Fibroblast of lung (primary cell): ENCODE data around the gene BIRC5. TPM values are rescaled to one million over a fixed set of nuclear protein-coding genes. Genes with fewer than 3 reads are reported as not detected.

Experiments
- DNase-seq, 2 donors: peaks; one replicate each; pipeline versions ENCODE4 v3.0.0 to v3.0.0-alpha.2; 2010; ENCODE audit warnings: low read depth in 2 of 2
- H2AFZ ChIP-seq: 2 replicates; pipeline ENCODE4 v1.5.1; 2012; ENCODE audit warnings: low read length, control low read depth, inconsistent platforms
- H3K27ac ChIP-seq: 2 replicates; pipeline ENCODE4 v1.5.1; 2011; ENCODE audit warnings: low read length, control low read depth; ENCODE audit not compliant: insufficient read depth
- H3K27me3 ChIP-seq: 2 replicates; pipeline ENCODE4 v1.5.1; 2011; ENCODE audit warnings: mild to moderate bottlenecking, low read length; ENCODE audit not compliant: control insufficient read depth, insufficient read depth
- H3K36me3 ChIP-seq: 2 replicates; pipeline ENCODE4 v1.5.1; 2011; ENCODE audit warnings: low read length; ENCODE audit not compliant: control insufficient read depth, insufficient read depth
- H3K4me1 ChIP-seq: 2 replicates; pipeline ENCODE4 v1.5.1; 2011; ENCODE audit warnings: low read length; ENCODE audit not compliant: control insufficient read depth, insufficient read depth; ENCODE audit errors: extremely low read depth
- H3K4me2 ChIP-seq: 2 replicates; pipeline ENCODE4 v1.5.1; 2011; ENCODE audit warnings: low read length, control low read depth; ENCODE audit not compliant: insufficient read depth; ENCODE audit errors: extremely low read depth
- H3K4me3 ChIP-seq, 4 experiments: fragments of 200-600 bp in 1 of 4; sonication (generic) in 1 of 4; replicated peaks in 1 of 4; 2 replicates each; pipeline ENCODE4 v1.5.1; 2011 to 2016; ENCODE audit warnings: low read length in 4 of 4, low read depth in 3 of 4, mild to moderate bottlenecking in 3 of 4, control low read depth in 2 of 4, inconsistent platforms in 1 of 4, mixed read lengths in 1 of 4; ENCODE audit not compliant: insufficient read depth in 1 of 4; ENCODE audit errors: control extremely low read depth in 1 of 4
- H3K79me2 ChIP-seq: 2 replicates; pipeline ENCODE4 v1.5.1; 2012; ENCODE audit warnings: mild to moderate bottlenecking, low read length, inconsistent platforms; ENCODE audit not compliant: control insufficient read depth, insufficient read depth
- H3K9ac ChIP-seq: 2 replicates; pipeline ENCODE4 v1.5.1; 2011; ENCODE audit warnings: mild to moderate bottlenecking, low read length, control low read depth; ENCODE audit not compliant: insufficient read depth
- H3K9me3 ChIP-seq: 2 replicates; pipeline ENCODE4 v1.5.1; 2012; ENCODE audit warnings: low read depth, low read length; ENCODE audit not compliant: control insufficient read depth, insufficient read depth
- H4K20me1 ChIP-seq: 2 replicates; pipeline ENCODE4 v1.5.1; 2011; ENCODE audit warnings: low read length; ENCODE audit not compliant: control insufficient read depth, insufficient read depth; ENCODE audit errors: extremely low read depth
- EZH2 ChIP-seq: IDR thresholded peaks from 2 replicates; pipeline ENCODE4 v1.5.1; 2012; ENCODE audit warnings: low read length, control low read depth, mild to moderate bottlenecking; ENCODE audit errors: missing control alignments
- polyA plus RNA-seq, 2 donors: library from polyadenylated mRNA; depleted of rRNA in 1 of 2; stranded (reverse) in 1 of 2; unstranded in 1 of 2; fragments of >200 nt; gene quantifications; 2 replicates each; pipeline ENCODE4 v1.2.1, GENCODE V29; 2011 to 2012; ENCODE audit warnings: missing spikeins in 1 of 2
- total RNA-seq: library from RNA; depleted of rRNA; stranded (reverse); fragments of >200 nt; gene quantifications from 2 replicates; pipeline ENCODE4 v1.2.1, GENCODE V29; 2014
- TF ChIP-seq, protein P1 (sequence below), 2 donors: IDR thresholded peaks in 1 of 2; conservative IDR thresholded peaks in 1 of 2; 1 replicate in 1 of 2; 2 replicates in 1 of 2; pipeline ENCODE4 v1.5.1; 2011 to 2012; ENCODE audit warnings: low read length in 2 of 2, control low read depth in 1 of 2, inconsistent platforms in 1 of 2, low read depth in 1 of 2, mild to moderate bottlenecking in 1 of 2

BIRC5 gene
- total and polyA plus RNA-seq, 2 donors (not counting 1 experiment from before 2014, with no cell fraction given) = 11.1 to 28.6 TPM

- H3K36me3 ChIP-seq = no peaks in the 10 kb centered on the region
- no peak overlapping the region for H3K4me3 ChIP-seq
- H3K4me2 ChIP-seq = no peak overlapping the region
- DNase-seq = no peak
- H2AFZ ChIP-seq = no peak overlapping the region
- peaks cover 2% of the 10 kb centered on the region for H3K4me1 ChIP-seq
- H3K79me2 ChIP-seq = no peaks in the 10 kb centered on the region
- H3K27me3 ChIP-seq = peaks cover 2% of the 10 kb centered on the region
- no peak overlapping the region for H3K27ac ChIP-seq
- TF ChIP-seq EZH2 = no peak
- TF ChIP-seq, protein P1, sequence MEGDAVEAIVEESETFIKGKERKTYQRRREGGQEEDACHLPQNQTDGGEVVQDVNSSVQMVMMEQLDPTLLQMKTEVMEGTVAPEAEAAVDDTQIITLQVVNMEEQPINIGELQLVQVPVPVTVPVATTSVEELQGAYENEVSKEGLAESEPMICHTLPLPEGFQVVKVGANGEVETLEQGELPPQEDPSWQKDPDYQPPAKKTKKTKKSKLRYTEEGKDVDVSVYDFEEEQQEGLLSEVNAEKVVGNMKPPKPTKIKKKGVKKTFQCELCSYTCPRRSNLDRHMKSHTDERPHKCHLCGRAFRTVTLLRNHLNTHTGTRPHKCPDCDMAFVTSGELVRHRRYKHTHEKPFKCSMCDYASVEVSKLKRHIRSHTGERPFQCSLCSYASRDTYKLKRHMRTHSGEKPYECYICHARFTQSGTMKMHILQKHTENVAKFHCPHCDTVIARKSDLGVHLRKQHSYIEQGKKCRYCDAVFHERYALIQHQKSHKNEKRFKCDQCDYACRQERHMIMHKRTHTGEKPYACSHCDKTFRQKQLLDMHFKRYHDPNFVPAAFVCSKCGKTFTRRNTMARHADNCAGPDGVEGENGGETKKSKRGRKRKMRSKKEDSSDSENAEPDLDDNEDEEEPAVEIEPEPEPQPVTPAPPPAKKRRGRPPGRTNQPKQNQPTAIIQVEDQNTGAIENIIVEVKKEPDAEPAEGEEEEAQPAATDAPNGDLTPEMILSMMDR (conservative IDR thresholded peaks at IDR 0.05 in 1 of 2, IDR thresholded peaks at IDR 0.05 in 1 of 2; ENCODE audit: low read depth in 1 of 2, low read length in 2 of 2) = no peak
- H4K20me1 ChIP-seq = no peaks in the 10 kb centered on the region
- no peaks in the 10 kb centered on the region for H3K9me3 ChIP-seq
- no peak overlapping the region for H3K9ac ChIP-seq
Observed at GRCh38 chr17:78255953-78256706, 42.1 kb downstream of the BIRC5 start.

DNA sequence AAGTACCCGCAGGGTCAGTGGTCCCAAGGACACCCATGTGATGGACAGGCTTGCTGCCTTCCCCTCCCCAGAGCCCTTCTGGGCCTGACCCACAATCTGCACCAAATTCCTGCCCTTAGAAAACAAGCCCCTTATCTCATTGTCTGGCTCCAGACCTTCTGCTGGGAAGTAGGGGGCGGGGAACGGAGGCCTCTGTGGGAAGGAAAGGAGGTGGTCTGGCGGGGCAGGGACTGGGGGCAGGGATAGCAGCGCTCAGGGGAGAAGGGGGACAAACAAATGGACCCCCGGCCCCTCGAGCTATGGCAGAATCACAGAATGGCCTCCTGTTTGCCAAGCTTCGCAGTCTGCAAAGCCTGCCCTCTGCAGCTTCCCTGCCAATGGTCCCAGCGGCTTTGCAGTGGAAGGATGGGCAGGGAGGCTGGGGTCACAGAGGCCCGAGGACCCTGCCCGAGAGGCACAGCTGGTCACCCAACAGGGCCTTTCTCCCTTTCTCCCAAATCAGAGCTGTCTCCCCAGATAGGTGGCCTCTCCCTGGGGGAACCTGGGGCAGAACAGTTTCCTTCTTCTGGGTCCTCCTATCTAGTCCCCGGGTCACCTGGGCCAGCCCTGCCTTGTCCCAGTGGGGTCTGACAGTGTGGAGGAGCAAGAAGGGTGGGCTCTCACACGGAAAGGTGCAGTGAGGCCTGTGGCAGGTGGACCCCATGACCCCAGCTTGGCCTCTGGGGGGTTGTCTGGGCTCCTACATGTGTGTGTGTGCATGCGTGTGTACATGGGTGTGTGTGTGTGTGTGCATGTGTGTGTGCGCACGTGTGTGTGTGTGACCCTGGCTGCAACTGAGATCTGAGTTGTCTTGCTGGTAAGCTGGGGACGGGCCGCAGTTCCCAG lies 42.9 kb downstream of the BIRC5 start:
- no peak for DNase-seq
- no peak overlapping the region for H2AFZ ChIP-seq
- H3K36me3 ChIP-seq = no peaks in the 10 kb centered on the region

More for the DNA sequence above, 42.9 kb downstream of the BIRC5 start:
- Histone ChIP-seq H3K4me3 (no peak overlapping the region), H3K4me2 (no peak overlapping the region), H3K9me3 (no peaks in the 10 kb centered on the region), H3K27ac (no peak overlapping the region), H3K27me3 (peaks cover 2% of the 10 kb centered on the region), H3K4me1 (no peaks in the 10 kb centered on the region), H3K79me2 (no peaks in the 10 kb centered on the region), H3K9ac (no peak overlapping the region), H4K20me1 (no peaks in the 10 kb centered on the region)
- no peak for TF ChIP-seq EZH2
- TF ChIP-seq, protein P1 (conservative IDR thresholded peaks at IDR 0.05 in 1 of 2, IDR thresholded peaks at IDR 0.05 in 1 of 2; ENCODE audit: low read depth in 1 of 2, low read length in 2 of 2) = no peak
